Endothelial cell of umbilical vein (primary cell): ENCODE data around the gene SYCE1.

ENCODE experiments used
- EZH2 ChIP-seq: IDR thresholded peaks from 2 replicates; pipeline ENCODE4 v1.6.1; 2012; ENCODE audit warnings: borderline replicate concordance, low read depth, mild to moderate bottlenecking, moderate library complexity, low read length, inconsistent platforms; ENCODE audit not compliant: severe bottlenecking
- TF ChIP-seq, protein P1 (sequence below): IDR thresholded peaks from 2 replicates; pipeline ENCODE4 v1.6.1; 2011; ENCODE audit not compliant: insufficient read depth, insufficient read length
- TF ChIP-seq, protein P2 (sequence below), 2 donors: IDR thresholded peaks; 1 replicate in 1 of 2; 2 replicates in 1 of 2; pipeline ENCODE4 v1.5.1; 2011; ENCODE audit warnings: low read length in 2 of 2, mild to moderate bottlenecking in 2 of 2, moderate library complexity in 2 of 2, control low read depth in 1 of 2, inconsistent platforms in 1 of 2, low read depth in 1 of 2; ENCODE audit not compliant: insufficient read depth in 1 of 2; ENCODE audit errors: extremely low read depth in 1 of 2

DNA sequence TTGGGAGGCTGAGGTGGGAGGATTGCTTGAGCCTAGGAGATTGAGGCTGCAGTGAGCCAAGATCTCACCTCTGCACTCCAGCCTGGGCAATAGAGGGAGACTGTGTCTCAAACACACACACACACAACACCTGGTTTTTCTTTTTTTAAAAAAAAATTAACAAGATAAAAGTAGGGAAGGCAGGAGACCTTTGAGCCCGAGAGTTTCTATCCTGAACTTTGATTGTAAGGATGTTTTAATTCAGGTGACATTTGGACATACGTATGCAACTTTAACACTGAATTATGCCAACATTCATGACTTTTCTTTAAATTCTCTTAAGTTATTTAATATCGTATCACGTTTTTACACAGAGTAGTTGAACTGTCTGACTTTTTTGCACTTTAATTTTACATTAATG is 49.9 kb downstream of the SYCE1 start:
- TF ChIP-seq, protein P1, sequence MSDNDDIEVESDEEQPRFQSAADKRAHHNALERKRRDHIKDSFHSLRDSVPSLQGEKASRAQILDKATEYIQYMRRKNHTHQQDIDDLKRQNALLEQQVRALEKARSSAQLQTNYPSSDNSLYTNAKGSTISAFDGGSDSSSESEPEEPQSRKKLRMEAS: no peak
- TF ChIP-seq, protein P2, sequence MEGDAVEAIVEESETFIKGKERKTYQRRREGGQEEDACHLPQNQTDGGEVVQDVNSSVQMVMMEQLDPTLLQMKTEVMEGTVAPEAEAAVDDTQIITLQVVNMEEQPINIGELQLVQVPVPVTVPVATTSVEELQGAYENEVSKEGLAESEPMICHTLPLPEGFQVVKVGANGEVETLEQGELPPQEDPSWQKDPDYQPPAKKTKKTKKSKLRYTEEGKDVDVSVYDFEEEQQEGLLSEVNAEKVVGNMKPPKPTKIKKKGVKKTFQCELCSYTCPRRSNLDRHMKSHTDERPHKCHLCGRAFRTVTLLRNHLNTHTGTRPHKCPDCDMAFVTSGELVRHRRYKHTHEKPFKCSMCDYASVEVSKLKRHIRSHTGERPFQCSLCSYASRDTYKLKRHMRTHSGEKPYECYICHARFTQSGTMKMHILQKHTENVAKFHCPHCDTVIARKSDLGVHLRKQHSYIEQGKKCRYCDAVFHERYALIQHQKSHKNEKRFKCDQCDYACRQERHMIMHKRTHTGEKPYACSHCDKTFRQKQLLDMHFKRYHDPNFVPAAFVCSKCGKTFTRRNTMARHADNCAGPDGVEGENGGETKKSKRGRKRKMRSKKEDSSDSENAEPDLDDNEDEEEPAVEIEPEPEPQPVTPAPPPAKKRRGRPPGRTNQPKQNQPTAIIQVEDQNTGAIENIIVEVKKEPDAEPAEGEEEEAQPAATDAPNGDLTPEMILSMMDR (IDR thresholded peaks at IDR 0.05; ENCODE audit: extremely low read depth in 1 of 2, insufficient read depth in 1 of 2, low read depth in 1 of 2, low read length in 2 of 2): no peak
- TF ChIP-seq EZH2: no peak
